IMR-90 (cell line): ENCODE measurements around the gene ANKRD37. TPM values are rescaled to one million over a fixed set of nuclear protein-coding genes. Genes with fewer than 3 reads are reported as not detected.
A peak's percentile ranks its signal among the peaks of the same experiment; 100 is the strongest.

ENCODE experiments used
- ATAC-seq: fragments of 200-7000 bp; cut with Tn5 transposase; 2 replicates; pipeline ENCODE4 v1.9.1; 2020; ENCODE audit warnings: low read depth, mild to moderate bottlenecking, moderate library complexity
- BruUV-seq: library from RNA; stranded (reverse); fragments of 400-500 nt; replicated peaks from 2 replicates; lab custom pipeline; 2021; lab: Mats Ljungman, UMichigan
- CTCF ChIA-PET: fragments of 300-600 bp; formaldehyde crosslinking; extraction: SDS; loops from one replicate; lab custom pipeline; 2021; ENCODE audit warnings: antibody characterized with exemption; lab: Yijun Ruan, JAX
- POLR2A ChIA-PET: fragments of 300-600 bp; sonication (Branson Sonifier 250); formaldehyde crosslinking; loops from one replicate; lab custom pipeline; 2022; ENCODE audit warnings: antibody characterized with exemption; ENCODE audit not compliant: unreplicated experiment; lab: Charles Lee
- DNase-seq: peaks from one replicate; pipeline ENCODE4 v3.0.0; 2013
- H2AFZ ChIP-seq: replicated peaks from 2 replicates; pipeline ENCODE3; 2013; ENCODE audit warnings: low read length, mild to moderate bottlenecking; ENCODE audit not compliant: poor library complexity
- H2AK5ac ChIP-seq: 2 replicates; pipeline ENCODE4 v1.6.1; 2013; ENCODE audit warnings: low read depth, low read length, inconsistent platforms
- H2AK9ac ChIP-seq: replicated peaks from 2 replicates; pipeline ENCODE3; 2013; ENCODE audit warnings: mild to moderate bottlenecking, low read depth, low read length, moderate library complexity; ENCODE audit not compliant: poor library complexity
- H2BK120ac ChIP-seq: 2 replicates; pipeline ENCODE4 v1.6.1; 2013; ENCODE audit warnings: low read depth, low read length, inconsistent platforms
- H2BK15ac ChIP-seq: 3 replicates; pipeline ENCODE4 v1.6.1; 2013; ENCODE audit warnings: low read depth, low read length, inconsistent platforms
- H2BK20ac ChIP-seq: 2 replicates; pipeline ENCODE4 v1.6.1; 2013; ENCODE audit warnings: low read depth, mild to moderate bottlenecking, inconsistent platforms, low read length, moderate library complexity
- H2BK5ac ChIP-seq: 2 replicates; pipeline ENCODE4 v1.6.1; 2013; ENCODE audit warnings: mild to moderate bottlenecking, low read depth, low read length, inconsistent platforms; ENCODE audit not compliant: poor library complexity, severe bottlenecking
- H3K14ac ChIP-seq: replicated peaks from 2 replicates; pipeline ENCODE4 v1.6.1; 2013; ENCODE audit warnings: low read depth, low read length, inconsistent platforms
- H3K18ac ChIP-seq: 2 replicates; pipeline ENCODE4 v1.6.1; 2013; ENCODE audit warnings: low read depth, low read length, control low read depth
- H3K23ac ChIP-seq: 2 replicates; pipeline ENCODE4 v1.6.1; 2013; ENCODE audit warnings: low read depth, low read length, inconsistent platforms
- H3K27ac ChIP-seq: 2 replicates; pipeline ENCODE4 v1.5.1; 2013; ENCODE audit warnings: mild to moderate bottlenecking, control low read depth, low read length; ENCODE audit not compliant: insufficient read depth
- H3K27me3 ChIP-seq: 2 replicates; pipeline ENCODE4 v1.6.1; 2013; ENCODE audit warnings: low read length; ENCODE audit not compliant: control insufficient read depth, insufficient read depth
- H3K36me3 ChIP-seq: 2 replicates; pipeline ENCODE4 v1.6.1; 2013; ENCODE audit warnings: low read length, mixed read lengths; ENCODE audit not compliant: control insufficient read depth, insufficient read depth
- H3K4ac ChIP-seq: 2 replicates; pipeline ENCODE4 v1.6.1; 2013; ENCODE audit warnings: low read depth, low read length, inconsistent platforms
- H3K4me1 ChIP-seq: 2 replicates; pipeline ENCODE4 v1.6.1; 2013; ENCODE audit warnings: low read length, mixed read lengths; ENCODE audit not compliant: control insufficient read depth, insufficient read depth
- H3K4me2 ChIP-seq: 2 replicates; pipeline ENCODE4 v1.6.1; 2013; ENCODE audit warnings: low read depth, mild to moderate bottlenecking, control low read depth, low read length, moderate library complexity
- H3K4me3 ChIP-seq: 2 replicates; pipeline ENCODE4 v1.5.1; 2013; ENCODE audit warnings: low read depth, mild to moderate bottlenecking, control low read depth, low read length, moderate library complexity; ENCODE audit not compliant: insufficient read depth
- H3K56ac ChIP-seq: 2 replicates; pipeline ENCODE4 v1.6.1; 2013; ENCODE audit warnings: low read length, inconsistent platforms; ENCODE audit not compliant: insufficient read depth; ENCODE audit errors: extremely low read depth
- H3K79me1 ChIP-seq, 2 experiments: 2 replicates each; pipeline ENCODE4 v1.6.1; 2013; ENCODE audit warnings: low read length in 2 of 2, inconsistent platforms in 1 of 2, low read depth in 1 of 2
- H3K9ac ChIP-seq: 2 replicates; pipeline ENCODE4 v1.6.1; 2013; ENCODE audit warnings: low read depth, low read length, control low read depth
- H3K9me1 ChIP-seq: 2 replicates; pipeline ENCODE4 v1.6.1; 2013; ENCODE audit warnings: low read length, inconsistent platforms; ENCODE audit not compliant: insufficient read depth
- H3K9me3 ChIP-seq: 2 replicates; pipeline ENCODE4 v1.6.1; 2013; ENCODE audit warnings: low read length; ENCODE audit not compliant: control insufficient read depth, insufficient read depth
- H4K20me1 ChIP-seq: 2 replicates; pipeline ENCODE4 v1.6.1; 2013; ENCODE audit warnings: low read length, inconsistent platforms; ENCODE audit not compliant: insufficient read depth
- H4K5ac ChIP-seq: 2 replicates; pipeline ENCODE4 v1.6.1; 2013; ENCODE audit warnings: mild to moderate bottlenecking, low read depth, low read length, control low read depth
- H4K8ac ChIP-seq, 2 experiments: 2 replicates each; pipeline ENCODE4 v1.6.1; 2013; ENCODE audit warnings: low read depth in 2 of 2, low read length in 2 of 2, control low read depth in 1 of 2, inconsistent platforms in 1 of 2
- H4K91ac ChIP-seq: 2 replicates; pipeline ENCODE4 v1.6.1; 2013; ENCODE audit warnings: low read depth, low read length, inconsistent platforms; ENCODE audit not compliant: insufficient read depth
- BHLHE40 ChIP-seq: fragments of 150-350 bp; IDR thresholded peaks from 2 replicates; pipeline ENCODE4 v1.6.1; 2016; ENCODE audit warnings: mild to moderate bottlenecking, low read depth, low read length
- CEBPB ChIP-seq: IDR thresholded peaks from 2 replicates; pipeline ENCODE4 v1.6.1; 2012; ENCODE audit warnings: low read depth, low read length, improper control_type of control experiment
- CHD1 ChIP-seq: IDR thresholded peaks from 2 replicates; pipeline ENCODE4 v1.6.1; 2012; ENCODE audit warnings: low read depth, low read length, improper control_type of control experiment
- MAFK ChIP-seq: IDR thresholded peaks from 2 replicates; pipeline ENCODE4 v1.6.1; 2012; ENCODE audit warnings: low read depth, low read length, improper control_type of control experiment
- MAZ ChIP-seq: IDR thresholded peaks from 2 replicates; pipeline ENCODE4 v1.6.1; 2012; ENCODE audit warnings: low read depth, mild to moderate bottlenecking, low read length, improper control_type of control experiment, moderate library complexity, borderline replicate concordance
- POLR2A ChIP-seq: IDR thresholded peaks from 2 replicates; pipeline ENCODE4 v1.6.1; 2012; ENCODE audit warnings: mild to moderate bottlenecking, low read depth, low read length
- RAD21 ChIP-seq: IDR thresholded peaks from 2 replicates; pipeline ENCODE4 v1.6.1; 2012; ENCODE audit warnings: low read length, improper control_type of control experiment
- RCOR1 ChIP-seq: IDR thresholded peaks from 2 replicates; pipeline ENCODE4 v1.6.1; 2012; ENCODE audit warnings: mild to moderate bottlenecking, low read length, improper control_type of control experiment; ENCODE audit not compliant: insufficient replicate concordance
- RFX5 ChIP-seq: IDR thresholded peaks from 2 replicates; pipeline ENCODE4 v1.8.0; 2012; ENCODE audit warnings: low read depth, mild to moderate bottlenecking, low read length, moderate library complexity
- SMC3 ChIP-seq: fragments of 150-350 bp; IDR thresholded peaks from 2 replicates; pipeline ENCODE4 v1.6.1; 2016; ENCODE audit warnings: low read depth, mild to moderate bottlenecking, antibody characterized with exemption, low read length, moderate library complexity
- WGBS, 2 experiments: methylation state at CpG; one replicate each; pipeline versions ENCODE4 v1.1.5 to v1.1.7; 2013; ENCODE audit warnings: missing lambda C conversion rate in 2 of 2; ENCODE audit not compliant: insufficient read length in 1 of 2; ENCODE audit errors: extremely low coverage in 2 of 2; 5-methylcytosine and 5-hydroxymethylcytosine counted together
- dilution Hi-C: fragments of 300-500 bp; cut with HindIII; formaldehyde crosslinking; loops from one replicate; pipeline ENCODE4 v1.14.3; 2018; ENCODE audit warnings: low sequenced_read_pairs; ENCODE audit not compliant: unreplicated experiment
- in situ Hi-C: fragments of 300-500 bp; cut with MboI; formaldehyde crosslinking; loops from 3 replicates; pipeline ENCODE4 v1.14.3; 2019; ENCODE audit warnings: low sequenced_read_pairs, inconsistent platforms, mixed read lengths
- intact Hi-C: fragments of 100-400 bp; cut with micrococcal nuclease; formaldehyde crosslinking; loops from 2 replicates; pipeline ENCODE4 v1.10.0; 2022
- polyA plus RNA-seq, 3 experiments: library from polyadenylated mRNA; depleted of rRNA; stranded (reverse); fragments of >200 nt; gene quantifications; 2 replicates each; pipeline ENCODE4 v1.2.3, GENCODE V29; 2012; ENCODE audit warnings: low replicate concordance in 1 of 3
- total RNA-seq: library from RNA; depleted of rRNA; stranded (reverse); fragments of >200 nt; gene quantifications from 2 replicates; pipeline ENCODE4 v1.2.3, GENCODE V29; 2012
- TF ChIP-seq, protein P1 (sequence below): fragments of 150-350 bp; IDR thresholded peaks from 2 replicates; pipeline ENCODE4 v1.6.1; 2017; ENCODE audit warnings: mild to moderate bottlenecking, antibody characterized with exemption, low read length, low read depth
- TF ChIP-seq, protein P2 (sequence below): fragments of 150-350 bp; IDR thresholded peaks from 2 replicates; pipeline ENCODE4 v1.6.1; 2016; ENCODE audit warnings: low read depth, mild to moderate bottlenecking, low read length, moderate library complexity, borderline replicate concordance

The ANKRD37 gene
- total and polyA plus RNA-seq, 2 of the 4 experiments (the other 2 are of a cell fraction): 7.1 to 8.2 TPM

DNA sequence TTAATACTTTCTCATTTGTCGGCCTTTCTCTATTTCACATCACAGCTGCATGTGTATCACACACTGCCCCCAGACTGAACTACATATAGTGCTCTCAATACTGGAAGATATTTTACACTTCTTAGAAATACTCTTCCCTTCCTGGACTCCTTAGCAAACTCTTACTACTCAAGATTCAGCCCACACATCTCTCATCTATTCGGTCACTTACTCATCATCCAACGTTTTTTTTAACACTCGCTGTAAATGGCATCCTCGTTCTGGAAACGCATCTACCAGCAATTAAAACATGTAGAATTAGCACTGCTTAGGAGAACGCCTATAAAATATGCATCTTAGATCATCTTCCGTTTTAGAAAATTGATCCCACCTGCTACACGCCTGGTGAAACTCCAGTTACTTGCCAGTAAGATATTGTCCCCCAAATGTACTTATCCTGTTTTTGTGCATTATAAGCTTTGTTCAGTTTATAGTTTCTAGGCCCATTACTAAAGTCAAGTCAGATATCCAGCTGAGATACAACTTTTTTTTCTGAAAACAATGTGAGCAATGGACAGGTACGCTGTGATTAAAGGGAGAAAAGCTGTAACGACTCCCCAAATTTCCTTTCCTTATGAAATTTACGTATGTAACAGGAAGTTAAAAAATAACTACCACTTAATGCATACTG lies 1.9 kb upstream of the ANKRD37 start:
- Histone ChIP-seq H3K9me1 (no peaks in the 10 kb centered on the region), H3K9ac (no peak overlapping the region), H3K27ac (no peak overlapping the region), H4K5ac (no peak overlapping the region), H3K79me1 (peaks cover 3 to 7% of the 10 kb centered on the region in 2 experiments; a peak in 3 of 4 replicates), H3K23ac (no peak overlapping the region; the same call in 1 of the 2 replicates), H3K36me3 (peaks cover 4% of the 10 kb centered on the region; the same call in 1 of the 2 replicates), H4K8ac (peak overlapping the region in 1 of 2 experiments; percentile 88; a peak in 1 of 4 replicates), H2AK9ac (no peak overlapping the region), H3K18ac (no peak overlapping the region), H3K14ac (no peak overlapping the region), H3K27me3 (no peaks in the 10 kb centered on the region), H2BK5ac (peak overlapping the region; percentile 80), H2BK15ac (no peak overlapping the region), H4K91ac (no peak overlapping the region), H3K9me3 (no peaks in the 10 kb centered on the region), H3K4me1 (peaks cover 3% of the 10 kb centered on the region; the same call in 1 of the 2 replicates), H2AFZ (no peak overlapping the region), H2BK20ac (no peak overlapping the region), H2BK120ac (no peak overlapping the region), H3K4ac (no peak overlapping the region), H3K4me2 (peak overlapping the region; percentile 94), H3K4me3 (no peak overlapping the region), H2AK5ac (no peak overlapping the region), H3K56ac (no peak overlapping the region), H4K20me1 (no peaks in the 10 kb centered on the region)
- no TSS peak for BruUV-seq
- no peak for TF ChIP-seq CEBPB
- TF ChIP-seq RCOR1: no peak
- no peak for TF ChIP-seq SMC3
- TF ChIP-seq, protein P1, sequence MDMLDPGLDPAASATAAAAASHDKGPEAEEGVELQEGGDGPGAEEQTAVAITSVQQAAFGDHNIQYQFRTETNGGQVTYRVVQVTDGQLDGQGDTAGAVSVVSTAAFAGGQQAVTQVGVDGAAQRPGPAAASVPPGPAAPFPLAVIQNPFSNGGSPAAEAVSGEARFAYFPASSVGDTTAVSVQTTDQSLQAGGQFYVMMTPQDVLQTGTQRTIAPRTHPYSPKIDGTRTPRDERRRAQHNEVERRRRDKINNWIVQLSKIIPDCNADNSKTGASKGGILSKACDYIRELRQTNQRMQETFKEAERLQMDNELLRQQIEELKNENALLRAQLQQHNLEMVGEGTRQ: no peak
- TF ChIP-seq, protein P2, sequence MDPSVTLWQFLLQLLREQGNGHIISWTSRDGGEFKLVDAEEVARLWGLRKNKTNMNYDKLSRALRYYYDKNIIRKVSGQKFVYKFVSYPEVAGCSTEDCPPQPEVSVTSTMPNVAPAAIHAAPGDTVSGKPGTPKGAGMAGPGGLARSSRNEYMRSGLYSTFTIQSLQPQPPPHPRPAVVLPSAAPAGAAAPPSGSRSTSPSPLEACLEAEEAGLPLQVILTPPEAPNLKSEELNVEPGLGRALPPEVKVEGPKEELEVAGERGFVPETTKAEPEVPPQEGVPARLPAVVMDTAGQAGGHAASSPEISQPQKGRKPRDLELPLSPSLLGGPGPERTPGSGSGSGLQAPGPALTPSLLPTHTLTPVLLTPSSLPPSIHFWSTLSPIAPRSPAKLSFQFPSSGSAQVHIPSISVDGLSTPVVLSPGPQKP: no peak
- TF ChIP-seq MAZ: no peak
- no peak for TF ChIP-seq POLR2A
- TF ChIP-seq RAD21: no peak
- no peak for TF ChIP-seq CHD1
- TF ChIP-seq RFX5: no peak
- TF ChIP-seq BHLHE40: no peak
- no peak for TF ChIP-seq MAFK
- DNase-seq (no peak), ATAC-seq (no peak)
- ChIA-PET CTCF (interaction anchor here (1.0 kb wide), 1 partner anchor 9 kb away, joined by 3 read pairs; no protein-coding TSS in a partner anchor), POLR2A (interaction anchor here (0.6 kb wide), 1 partner anchor 755 kb away, joined by 3 read pairs; no protein-coding TSS in a partner anchor)
- dilution Hi-C loops: no loop called here
- in situ Hi-C loops: loop anchor here (5.0 kb wide), 1 partner anchor 192 kb away; the partner anchor contains the start of gene CFAP97
- intact Hi-C loops: loop anchor here (1.0 kb wide), 2 partner anchors 71 to 184 kb away; no protein-coding TSS in a partner anchor
- WGBS, 2 experiments: 79% methylated on average over 5 of the region's 12 CpGs; no CpG with 5 or more reads in 1 of the 2 experiments
